Left renal pelvis (tissue), 4 donors: ENCODE results near the gene SMIM24. TPM values are rescaled to one million over a fixed set of nuclear protein-coding genes. Genes with fewer than 3 reads are reported as not detected.
"Not testable (repeated sequence)": the region's sequence is repeated elsewhere in the genome, so short reads cannot be mapped to it uniquely, and the experiment has no call there.

Experiments used
- DNase-seq, 4 donors: peaks; one replicate each; pipeline ENCODE4 v3.0.0-alpha.2; 2013; ENCODE audit warnings: low read depth in 4 of 4, low spot score in 3 of 4
- polyA plus RNA-seq, 4 donors: library from polyadenylated mRNA; unstranded; fragments of 120-200 nt; gene quantifications; one replicate each; pipeline ENCODE4 v1.2.1, GENCODE V29; 2013; ENCODE audit not compliant: insufficient read length in 4 of 4

SMIM24 gene
- polyA plus RNA-seq, 4 donors: 13.5 to 564 (median 408) TPM

GRCh38 chr19:3515891-3516422, 35.6 kb upstream of the SMIM24 start:
- DNase-seq: no peak

- DNase-seq: no peak
These were observed 34.6 kb upstream of the SMIM24 start for GRCh38 chr19:3514930-3515329.

- no peak for DNase-seq
These were observed 33.2 kb upstream of the SMIM24 start for GRCh38 chr19:3513229-3514140.

DNA sequence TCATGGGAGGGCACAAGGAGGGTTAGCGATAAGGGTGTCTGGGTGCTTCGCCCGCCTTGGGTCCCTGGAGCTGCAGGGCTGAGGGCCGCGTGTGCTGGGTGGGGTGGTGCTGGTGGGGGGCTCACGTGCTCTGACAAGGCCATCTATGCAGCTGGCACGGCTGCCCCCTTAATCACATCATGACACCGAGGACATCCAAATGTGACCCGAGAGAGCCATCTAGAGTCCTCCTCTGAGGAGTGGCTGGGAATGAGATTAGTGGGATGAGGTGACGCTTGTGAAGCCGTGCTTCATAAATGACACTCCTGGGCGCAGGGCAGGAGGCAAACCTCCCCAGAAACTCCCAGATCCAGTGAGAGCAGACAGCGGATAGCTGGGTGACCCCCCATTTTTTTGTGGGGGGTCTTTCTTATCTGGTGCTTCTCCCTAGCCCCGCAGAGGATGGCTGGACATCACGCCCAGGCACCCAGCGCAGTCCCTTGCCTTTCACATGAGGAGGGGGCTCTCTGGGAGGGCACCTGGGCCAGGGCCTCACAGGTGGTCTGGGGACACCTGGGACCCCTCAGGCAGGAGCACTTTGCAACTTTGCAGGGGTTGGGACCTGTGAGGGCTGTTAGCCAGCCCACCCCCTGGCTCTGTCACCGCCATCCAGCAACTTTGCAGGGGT, 32.4 kb upstream of the SMIM24 start:
- DNase-seq: no peak

- no peak for DNase-seq
These were observed 31.4 kb upstream of the SMIM24 start for GRCh38 chr19:3511506-3512251.

GRCh38 chr19:3510727-3511126, 30.4 kb upstream of the SMIM24 start:
- DNase-seq: no peak

- no peak for DNase-seq
These were observed 29.3 kb upstream of the SMIM24 start for GRCh38 chr19:3509566-3509989.

DNA sequence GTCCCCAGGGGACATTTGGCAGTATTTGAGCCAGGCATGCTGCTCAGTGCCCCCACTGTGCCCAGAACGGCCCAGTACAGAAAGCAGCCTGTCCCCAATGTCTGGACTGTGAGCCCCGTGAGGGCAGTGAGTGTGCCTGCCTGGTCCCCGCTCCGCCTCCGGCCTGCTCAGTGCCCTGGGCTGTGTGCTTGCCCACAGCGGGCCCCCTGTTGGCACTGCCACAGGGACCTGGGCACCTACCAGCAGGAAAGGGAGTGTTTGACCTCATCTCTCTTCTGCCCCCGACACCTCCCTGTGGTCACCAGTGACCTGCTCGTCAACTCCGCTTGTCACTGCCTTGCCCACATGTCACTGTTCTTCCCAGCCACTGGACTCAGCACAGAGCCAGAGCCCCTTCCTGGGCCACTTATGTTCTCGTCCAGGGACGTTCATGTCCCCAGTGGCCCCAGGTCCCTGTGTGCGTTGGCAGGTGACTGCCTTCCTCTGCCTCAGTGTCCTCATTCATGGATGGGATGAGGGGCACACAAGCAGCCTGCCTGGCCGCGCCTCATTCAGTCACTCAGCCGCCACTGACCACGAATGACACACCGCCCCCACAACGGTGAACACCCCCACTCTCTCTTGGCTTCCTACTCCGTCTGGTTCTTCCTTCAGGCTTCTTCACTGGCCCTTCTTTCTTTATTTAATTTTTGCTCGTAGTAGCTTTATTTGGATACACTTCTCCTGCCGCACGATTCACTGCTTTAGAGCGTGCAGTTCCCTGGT, 28.6 kb upstream of the SMIM24 start:
- no peak for DNase-seq

DNA sequence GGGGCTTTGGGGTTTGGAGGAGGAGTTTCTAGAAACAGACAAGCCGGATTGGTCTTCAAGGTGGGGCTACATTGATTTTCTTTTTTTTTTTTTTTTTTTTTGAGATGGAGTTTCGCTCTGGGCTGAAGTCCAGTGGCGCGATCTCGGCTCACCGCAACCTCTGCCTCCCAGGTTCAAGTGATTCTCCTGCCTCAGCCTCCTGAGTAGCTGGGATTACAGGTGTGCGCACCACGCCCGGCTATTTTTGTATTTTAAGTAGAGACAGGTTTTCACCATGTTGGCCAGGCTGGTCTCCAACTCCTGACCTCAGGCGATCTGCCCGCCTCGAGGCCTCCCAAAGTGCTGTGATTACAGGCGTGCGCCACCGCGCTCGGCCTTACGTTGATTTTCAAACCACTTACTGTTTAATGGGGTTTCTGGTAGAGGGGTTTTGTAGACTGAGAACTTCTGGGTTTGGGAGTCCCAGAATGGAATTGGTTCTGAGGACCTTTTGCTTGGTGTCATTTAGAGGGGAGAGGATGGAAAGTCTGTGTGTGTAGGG, 27.9 kb upstream of the SMIM24 start:
- not testable (repeated sequence) for DNase-seq

- no peak for DNase-seq
These were observed 27.2 kb upstream of the SMIM24 start for GRCh38 chr19:3507371-3508120.

- DNase-seq: no peak
These were observed 26.3 kb upstream of the SMIM24 start for GRCh38 chr19:3506384-3507340.

DNA sequence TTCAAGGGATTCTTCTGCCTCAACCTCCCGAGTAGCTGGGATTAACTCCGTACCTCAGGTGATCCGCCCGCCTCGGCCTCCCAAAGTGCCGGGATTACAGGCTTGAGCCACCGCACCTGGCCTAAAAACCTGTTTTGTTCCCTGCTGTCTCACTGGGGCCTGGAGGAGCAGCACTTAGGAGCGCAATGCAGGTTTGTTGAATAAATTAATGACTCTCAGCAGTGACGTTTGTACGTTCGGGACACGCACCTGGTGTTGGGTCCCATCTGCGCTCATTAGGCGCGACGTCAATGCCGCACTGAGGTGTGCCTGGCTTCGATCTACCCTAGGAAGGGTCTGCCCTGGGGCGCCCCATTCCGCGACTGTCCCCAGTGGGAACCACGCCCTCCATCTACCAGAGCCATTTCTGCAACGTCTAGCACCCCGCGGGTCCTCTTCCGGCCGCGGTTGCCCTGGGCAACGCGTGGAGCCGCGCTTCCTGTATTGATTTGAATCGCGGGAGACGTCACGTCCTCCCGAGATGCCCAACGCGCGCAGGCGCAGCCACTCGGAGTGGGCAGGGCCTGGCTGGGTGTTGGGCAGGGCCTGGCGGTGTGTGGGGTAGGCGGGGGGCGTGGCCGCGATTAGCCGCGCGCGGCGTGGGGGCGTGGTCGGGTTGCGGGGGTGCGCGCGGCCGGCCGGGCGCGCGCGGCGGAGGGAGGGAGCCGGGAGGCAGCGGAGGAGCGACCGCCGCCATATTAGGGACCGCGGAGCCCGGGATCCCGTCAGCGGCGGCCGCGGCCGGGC, 25.5 kb upstream of the SMIM24 start, which contains the start of gene FZR1:
Gene FZR1 (plus strand): TSS at position 714 of the 786 bp plus-strand sequence. CDS start 16,679 bp downstream, outside the sequence.
- DNase-seq: peak; percentile 94 to 96 (median 95)

DNA sequence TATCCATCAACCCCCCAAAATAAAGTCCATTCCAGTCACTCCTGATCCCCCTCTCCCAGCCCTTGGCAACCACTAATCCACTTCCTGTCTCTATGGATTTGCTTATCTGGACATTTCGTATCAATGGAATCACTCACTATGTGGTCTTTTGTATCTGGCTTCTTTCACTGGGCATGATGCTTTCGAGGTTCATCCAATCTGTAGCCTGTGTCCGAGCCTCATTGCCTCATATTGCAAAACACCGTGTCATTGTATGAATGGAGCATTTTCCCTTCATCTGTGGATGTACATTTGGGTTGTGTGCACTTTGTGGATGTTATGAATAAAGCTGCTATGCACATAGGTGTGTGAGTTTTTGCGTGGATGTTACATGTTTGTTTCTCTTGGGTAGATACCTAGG, 24.4 kb upstream of the SMIM24 start:
- no peak for DNase-seq

- no peak for DNase-seq
These were observed 22.8 kb upstream of the SMIM24 start for GRCh38 chr19:3503036-3503572.

GRCh38 chr19:3501780-3502179, 21.5 kb upstream of the SMIM24 start:
- no peak for DNase-seq

DNA sequence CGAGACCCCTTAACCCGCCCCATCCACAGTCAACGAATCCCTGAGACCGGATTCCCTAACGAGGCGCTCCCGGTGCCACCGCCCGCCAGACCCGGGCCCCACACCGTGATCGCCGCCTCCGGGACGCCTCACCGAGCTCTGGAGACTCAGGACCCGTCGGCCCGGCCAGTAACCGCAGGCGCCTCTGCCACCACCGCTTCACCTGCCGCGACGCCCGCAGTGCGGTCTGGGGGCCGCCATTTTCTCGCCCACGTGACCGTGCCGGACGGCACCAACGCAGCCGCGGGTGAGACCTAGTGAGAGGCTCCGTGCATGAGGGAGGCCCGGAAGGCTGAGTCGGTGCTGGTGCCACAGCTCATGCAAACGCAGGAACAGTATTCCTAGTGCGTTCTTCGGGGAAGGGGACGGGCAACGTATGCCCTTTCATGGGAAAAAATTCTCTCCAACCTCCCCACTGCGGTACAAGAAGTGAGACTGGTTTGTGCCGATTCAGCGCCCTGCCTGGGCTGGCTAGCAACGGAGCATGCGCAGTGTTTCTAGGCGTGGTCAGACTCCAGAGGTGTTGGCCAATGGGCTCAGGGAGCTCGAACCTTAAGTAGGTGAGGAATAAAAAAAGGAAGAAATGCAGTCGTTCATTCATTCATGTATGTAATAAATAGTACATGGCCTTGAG, 20.2 kb upstream of the SMIM24 start, which contains the start of gene DOHH:
Gene DOHH (minus strand): TSS at position 246 of the 673 bp plus-strand sequence. CDS start 3,860 bp downstream, outside the sequence.
- peak; percentile 92 to 96 (median 94) for DNase-seq
